ENCODE measurements around the gene FAM210B. TPM values are rescaled to one million over a fixed set of nuclear protein-coding genes. Genes with fewer than 3 reads are reported as not detected.
A peak's percentile ranks its signal among the peaks of the same experiment; 100 is the strongest.

FAM210B gene
- total and polyA plus RNA-seq, 11 donors: 32.6 to 69.8 (median 56.2) TPM

DNA sequence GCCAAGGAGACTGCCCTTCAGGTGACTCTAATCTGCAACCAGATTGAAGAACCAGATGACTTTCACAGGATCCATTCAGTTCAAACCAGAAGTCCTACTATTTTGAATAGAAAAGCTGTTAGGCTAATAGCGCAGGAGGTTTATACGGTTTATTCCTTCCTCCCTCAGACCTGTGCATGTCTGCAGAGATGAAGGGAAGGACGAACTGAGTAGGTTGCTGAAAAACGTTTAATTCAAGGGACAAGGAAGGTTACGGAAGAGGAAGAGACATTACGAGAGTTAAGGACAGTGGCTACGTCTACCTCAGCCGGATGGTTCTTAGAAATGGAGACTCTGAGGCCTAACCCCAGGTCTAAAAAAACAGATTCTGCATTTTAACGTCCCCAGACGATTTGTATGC is 32.3 kb downstream of the FAM210B start:
- intact Hi-C loops (cut with DNase I): loop anchor here in 3 of 10 donors (5.0 to 10.0 kb wide), 3 partner anchors 34 to 184 kb away; partner anchors contain the start of genes FAM210B (in 1 of the 3) and RTF2 (in 1 of the 3)
- 19 to 28% (median 25%) methylated on average over 10 of the region's 10 CpGs for WGBS, 4 donors
- no peak for ATAC-seq

DNA sequence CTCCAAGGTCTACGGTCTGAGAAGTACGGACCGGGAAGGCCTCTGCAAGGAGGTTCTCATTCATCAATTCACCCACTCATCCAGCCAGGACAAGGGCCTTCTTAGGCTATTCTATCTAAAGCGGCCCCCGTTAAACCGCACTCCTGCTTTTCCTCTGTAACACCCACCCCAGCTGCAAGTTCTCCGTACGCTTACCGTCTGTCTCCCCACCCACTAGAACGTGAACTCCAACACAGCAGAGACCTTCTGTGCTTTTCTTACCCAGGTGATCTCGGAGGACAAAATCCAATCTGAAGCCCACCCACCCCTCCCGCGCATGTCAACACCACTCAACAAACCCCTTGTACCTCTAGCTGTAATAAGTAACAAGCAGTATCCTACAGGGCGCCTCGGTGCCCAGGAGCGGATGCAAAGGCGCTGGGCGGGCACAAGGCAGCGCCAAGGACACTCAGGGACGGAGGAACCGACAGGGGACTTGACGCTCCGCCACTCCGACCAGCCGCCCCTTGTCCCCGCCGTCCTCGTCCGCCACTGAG is 32.9 kb downstream of the FAM210B start:
- H3K36me3 ChIP-seq: peaks cover 0 to 34% (median 14%) of the 10 kb centered on the region in 9 donors
- peak overlapping the region; percentile 64 to 93 (median 80) for H3K4me3 ChIP-seq
- H3K27ac ChIP-seq: peak overlapping the region; percentile 61 to 94 (median 88)
- DNase-seq (no peak), ATAC-seq (peak; percentile 5 to 39 (median 34))
- intact Hi-C loops (cut with DNase I): loop anchor here in 7 of 10 donors (1.0 to 10.0 kb wide), 7 partner anchors 32 to 183 kb away; partner anchors contain the start of genes RTF2 (in 6 of the 7) and FAM210B (in 2 of the 7)
- TF ChIP-seq CTCF (IDR thresholded peaks at IDR 0.05) (no peak), POLR2A (IDR thresholded peaks at IDR 0.05) (no peak)
- H3K27me3 ChIP-seq: no peaks in the 10 kb centered on the region
- H3K9me3 ChIP-seq: no peaks in the 10 kb centered on the region
- 0 to 1% (median 1%) methylated on average over 26 to 29 of the region's 29 CpGs for WGBS, 4 donors
- peaks cover 0 to 32% (median 20%) of the 10 kb centered on the region in 12 donors for H3K4me1 ChIP-seq

More for the DNA sequence above, 32.3 kb downstream of the FAM210B start:
- no peak for DNase-seq
- H3K9me3 ChIP-seq: no peaks in the 10 kb centered on the region
- no peak for TF ChIP-seq POLR2A (IDR thresholded peaks at IDR 0.05)
- peak overlapping the region in 10 of 12 donors; percentile 73 to 93 (median 84) for H3K4me3 ChIP-seq
- peaks cover 0 to 32% (median 20%) of the 10 kb centered on the region in 12 donors for H3K4me1 ChIP-seq
- H3K27me3 ChIP-seq: no peaks in the 10 kb centered on the region
- H3K27ac ChIP-seq: no peak overlapping the region
- peaks cover 0 to 34% (median 9%) of the 10 kb centered on the region in 9 donors for H3K36me3 ChIP-seq

DNA sequence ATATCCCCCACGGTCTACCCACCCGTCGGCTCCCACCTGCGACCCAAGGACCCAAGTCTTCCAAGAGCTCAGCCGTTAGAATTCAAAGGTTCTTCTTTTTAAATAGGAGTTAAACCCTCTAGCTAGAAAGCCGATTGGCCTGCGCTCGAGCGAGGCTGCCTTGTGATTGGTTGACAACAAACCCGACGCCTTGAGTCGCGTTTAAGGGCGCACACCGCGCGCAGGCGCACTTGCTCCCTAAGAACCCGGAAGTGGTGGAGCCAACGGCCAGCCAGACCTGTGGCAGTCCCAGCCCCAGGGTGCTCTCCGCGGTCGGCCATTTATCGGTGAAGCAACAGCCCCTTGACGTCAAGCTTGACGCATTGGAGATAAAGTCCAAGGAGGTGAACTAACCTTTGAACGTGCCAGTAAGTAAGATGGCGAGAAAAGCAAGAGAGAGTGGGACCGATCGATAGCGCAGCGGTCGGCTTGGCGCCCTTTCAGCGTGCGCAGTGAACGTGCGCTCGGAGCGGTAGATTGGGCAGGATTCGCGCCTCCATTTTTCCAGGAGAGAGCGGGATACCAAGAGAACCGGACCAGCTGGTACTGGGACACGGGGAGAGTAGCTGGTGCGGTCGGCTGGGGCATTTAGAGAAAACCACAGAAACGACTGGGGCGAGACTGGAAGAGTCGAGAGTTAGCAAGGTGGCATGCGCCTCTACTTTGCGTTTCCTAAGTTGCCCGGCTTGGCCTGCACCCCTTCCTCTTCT is 33.5 kb downstream of the FAM210B start, which contains the start of the genes AURKA and CSTF1:
AURKA (minus strand) TSS at position 84 of the 749 bp plus-strand sequence. CDS start 4,018 bp downstream, outside the sequence.
CSTF1 (plus strand) TSS at position 514 of the 749 bp plus-strand sequence. CDS start 2,908 bp downstream, outside the sequence.
- ATAC-seq (peak; percentile 98 to 99 (median 98)), DNase-seq (peak; percentile 99 to 100 (median 100))
- no peaks in the 10 kb centered on the region for H3K27me3 ChIP-seq
- H3K9me3 ChIP-seq: no peaks in the 10 kb centered on the region
- peak within 1 kb of the TSS; percentile 64 to 93 (median 80) for H3K4me3 ChIP-seq
- WGBS, 4 donors: 0% methylated on average over 43 to 53 of the region's 53 CpGs
- H3K36me3 ChIP-seq: peaks cover 0 to 35% (median 21%) of the 10 kb centered on the region in 9 donors
- TF ChIP-seq POLR2A (IDR thresholded peaks at IDR 0.05) (peak in 1 of 2 donors; percentile 38), CTCF (IDR thresholded peaks at IDR 0.05) (no peak)
- intact Hi-C loops (cut with DNase I): loop anchor here in 7 of 10 donors (1.0 to 10.0 kb wide), 7 partner anchors 33 to 182 kb away; partner anchors contain the start of genes RTF2 (in 6 of the 7) and FAM210B (in 2 of the 7)
- peak within 1 kb of the TSS; percentile 61 to 94 (median 88) for H3K27ac ChIP-seq
- H3K4me1 ChIP-seq: peaks cover 0 to 32% (median 20%) of the 10 kb centered on the region in 12 donors

DNA sequence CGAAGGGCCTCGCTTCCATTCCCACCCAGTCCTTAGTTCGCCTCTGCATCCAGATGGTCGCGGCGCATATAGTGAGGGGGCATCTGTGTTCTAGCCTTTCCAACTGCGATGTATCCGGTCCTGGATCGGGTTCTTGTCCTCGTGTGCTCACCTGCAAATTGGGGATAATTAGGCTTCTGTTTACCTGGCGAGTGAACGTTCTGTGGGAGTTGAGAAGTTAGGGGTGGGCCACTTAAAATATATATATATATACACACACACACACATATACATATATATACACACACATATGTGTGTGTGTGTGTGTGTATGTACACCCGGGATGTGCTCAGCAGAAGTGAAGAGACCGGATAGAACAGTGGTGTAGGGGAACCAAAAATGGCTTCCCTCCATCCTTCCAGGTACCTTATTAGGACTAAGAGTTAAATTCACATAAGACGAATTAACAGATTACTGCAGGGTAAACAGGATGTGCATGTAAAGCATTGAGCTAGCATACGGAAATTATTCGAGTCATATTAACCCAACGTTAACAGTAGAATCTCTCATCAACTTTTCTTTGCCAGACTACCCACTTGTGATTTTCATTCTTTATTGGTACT is 34.2 kb downstream of the FAM210B start:
- H3K9me3 ChIP-seq: no peaks in the 10 kb centered on the region
- DNase-seq (no peak), ATAC-seq (peak in 1 of 4 donors; percentile 14)
- intact Hi-C loops (cut with DNase I): loop anchor here in 7 of 10 donors (1.0 to 10.0 kb wide), 7 partner anchors 34 to 182 kb away; partner anchors contain the start of genes RTF2 (in 6 of the 7) and FAM210B (in 2 of the 7)
- peaks cover 0 to 36% (median 28%) of the 10 kb centered on the region in 9 donors for H3K36me3 ChIP-seq
- WGBS, 4 donors: 2 to 3% (median 2%) methylated on average over 16 to 18 of the region's 18 CpGs
- peaks cover 0 to 32% (median 20%) of the 10 kb centered on the region in 12 donors for H3K4me1 ChIP-seq
- peak overlapping the region; percentile 61 to 94 (median 88) for H3K27ac ChIP-seq
- TF ChIP-seq CTCF (IDR thresholded peaks at IDR 0.05) (no peak), POLR2A (IDR thresholded peaks at IDR 0.05) (no peak)
- no peaks in the 10 kb centered on the region for H3K27me3 ChIP-seq
- H3K4me3 ChIP-seq: peak overlapping the region; percentile 64 to 93 (median 80)

Data from heart left ventricle (tissue), 16 donors.